ENCODE measurements around the gene C19orf81.

C19orf81 gene

GRCh38 chr19:50659318-50660087 is 10.3 kb downstream of the C19orf81 start:
- no peak for DNase-seq

- no peak for DNase-seq
Measured at GRCh38 chr19:50660088-50660366, 10.8 kb downstream of the C19orf81 start.

- no peak for DNase-seq
Measured at GRCh38 chr19:50661023-50661422, 11.8 kb downstream of the C19orf81 start.

- DNase-seq, result no peak
Measured at GRCh38 chr19:50661766-50662650, 12.8 kb downstream of the C19orf81 start.

- DNase-seq, result no peak
Measured at GRCh38 chr19:50662651-50663481, 13.6 kb downstream of the C19orf81 start.

GRCh38 chr19:50663482-50663790 is 14.2 kb downstream of the C19orf81 start:
- no peak for DNase-seq

GRCh38 chr19:50664204-50664603 is 15.0 kb downstream of the C19orf81 start:
- DNase-seq, result no peak

GRCh38 chr19:50666346-50667176 is 17.3 kb downstream of the C19orf81 start:
- DNase-seq, result no peak

- no peak for DNase-seq
Measured at GRCh38 chr19:50667177-50667758, 18.0 kb downstream of the C19orf81 start.

- DNase-seq, result no peak
Measured at GRCh38 chr19:50667759-50668231, 18.6 kb downstream of the C19orf81 start.

GRCh38 chr19:50668416-50668815 is 19.2 kb downstream of the C19orf81 start:
- no peak for DNase-seq

GRCh38 chr19:50668879-50669278 is 19.6 kb downstream of the C19orf81 start:
- no peak for DNase-seq

GRCh38 chr19:50669302-50670101 is 20.3 kb downstream of the C19orf81 start:
- peak; percentile 28 for DNase-seq

- no peak for DNase-seq
Measured at GRCh38 chr19:50670102-50670380, 20.8 kb downstream of the C19orf81 start.

GRCh38 chr19:50673118-50673517 is 23.9 kb downstream of the C19orf81 start:
- no peak for DNase-seq

GRCh38 chr19:50676625-50677197 is 27.5 kb downstream of the C19orf81 start:
- DNase-seq, result no peak

- DNase-seq, result no peak
Measured at GRCh38 chr19:50677636-50678035, 28.4 kb downstream of the C19orf81 start.

- DNase-seq, result no peak
Measured at GRCh38 chr19:50678323-50678722, 29.1 kb downstream of the C19orf81 start.

GRCh38 chr19:50679177-50680125 is 30.2 kb downstream of the C19orf81 start:
- peak; percentile 74 for DNase-seq
